Endodermal cell (in vitro differentiated cells): Measurements from ENCODE around the gene PHETA1. TPM values are rescaled to one million over a fixed set of nuclear protein-coding genes. Genes with fewer than 3 reads are reported as not detected.
A peak's percentile ranks its signal among the peaks of the same experiment; 100 is the strongest.

Experiments used
- DNase-seq: peaks from one replicate; pipeline ENCODE4 v3.0.0-alpha.2; 2017
- H3K27ac ChIP-seq: 2 replicates; pipeline ENCODE4 v1.5.1; 2013; ENCODE audit warnings: mild to moderate bottlenecking, low read depth, low read length, moderate library complexity
- H3K27me3 ChIP-seq: 2 replicates; pipeline ENCODE4 v1.6.1; 2013; ENCODE audit warnings: mild to moderate bottlenecking, low read length, moderate library complexity; ENCODE audit not compliant: insufficient read depth, control insufficient read depth, poor library complexity, severe bottlenecking
- H3K36me3 ChIP-seq: 2 replicates; pipeline ENCODE4 v1.7.0; 2013; ENCODE audit warnings: mild to moderate bottlenecking, low read length, moderate library complexity; ENCODE audit not compliant: control insufficient read depth, insufficient read depth
- H3K4me1 ChIP-seq: one replicate; pipeline ENCODE4 v1.7.0; 2013; ENCODE audit warnings: low read length; ENCODE audit not compliant: control insufficient read depth, insufficient read depth
- H3K4me3 ChIP-seq: 2 replicates; pipeline ENCODE4 v1.5.1; 2013; ENCODE audit warnings: mild to moderate bottlenecking, low read length, moderate library complexity
- H3K9ac ChIP-seq: 2 replicates; pipeline ENCODE4 v1.6.1; 2013; ENCODE audit warnings: mild to moderate bottlenecking, low read length, moderate library complexity; ENCODE audit not compliant: poor library complexity, severe bottlenecking; ENCODE audit errors: extremely low read depth
- H3K9me3 ChIP-seq: 2 replicates; pipeline ENCODE4 v1.6.1; 2013; ENCODE audit warnings: mild to moderate bottlenecking, low read length, moderate library complexity; ENCODE audit not compliant: control insufficient read depth
- H3K27ac Mint-ChIP-seq: 2 replicates; pipeline ENCODE4 v1.8.0; 2020; ENCODE audit warnings: mixed read lengths
- H3K27me3 Mint-ChIP-seq: 2 replicates; pipeline ENCODE4 v1.8.0; 2021; ENCODE audit warnings: mild to moderate bottlenecking, mixed read lengths; ENCODE audit not compliant: insufficient read depth
- H3K36me3 Mint-ChIP-seq: 2 replicates; pipeline ENCODE4 v1.8.0; 2020; ENCODE audit warnings: low read depth, mixed read lengths
- H3K4me1 Mint-ChIP-seq: 2 replicates; pipeline ENCODE4 v1.8.0; 2020; ENCODE audit warnings: mixed read lengths
- H3K4me3 Mint-ChIP-seq: 2 replicates; pipeline ENCODE4 v1.8.0; 2020; ENCODE audit warnings: mild to moderate bottlenecking, moderate library complexity, mixed read lengths
- H3K9me3 Mint-ChIP-seq: 2 replicates; pipeline ENCODE4 v1.8.0; 2020; ENCODE audit warnings: mild to moderate bottlenecking, mixed read lengths
- CTCF ChIP-seq: fragments of 200-600 bp; sonication (generic); conservative IDR thresholded peaks from 2 replicates; pipeline ENCODE4 v1.5.0; 2021; ENCODE audit warnings: antibody characterized with exemption, mild to moderate bottlenecking
- WGBS, 2 experiments: methylation state at CpG; one replicate each; pipeline versions ENCODE4 v1.1.5 to v1.1.7; 2013; ENCODE audit warnings: missing lambda C conversion rate in 2 of 2, mixed read lengths in 1 of 2; ENCODE audit not compliant: insufficient coverage in 1 of 2, insufficient read length in 1 of 2; 5-methylcytosine and 5-hydroxymethylcytosine counted together
- total RNA-seq, 2 donors: library from RNA; stranded (reverse); fragmentation: NEBNext Ultra II Directional in 1 of 2; extraction: Animal tissue kit (Norgen Biotek cat#: 25700) in 1 of 2; gene quantifications; 2 replicates in 1 of 2; 3 replicates in 1 of 2; pipeline ENCODE4 v1.2.1, GENCODE V29; 2021

Gene PHETA1
- total RNA-seq, 2 donors from 2014 or later = 15.0 to 19.2 TPM

DNA sequence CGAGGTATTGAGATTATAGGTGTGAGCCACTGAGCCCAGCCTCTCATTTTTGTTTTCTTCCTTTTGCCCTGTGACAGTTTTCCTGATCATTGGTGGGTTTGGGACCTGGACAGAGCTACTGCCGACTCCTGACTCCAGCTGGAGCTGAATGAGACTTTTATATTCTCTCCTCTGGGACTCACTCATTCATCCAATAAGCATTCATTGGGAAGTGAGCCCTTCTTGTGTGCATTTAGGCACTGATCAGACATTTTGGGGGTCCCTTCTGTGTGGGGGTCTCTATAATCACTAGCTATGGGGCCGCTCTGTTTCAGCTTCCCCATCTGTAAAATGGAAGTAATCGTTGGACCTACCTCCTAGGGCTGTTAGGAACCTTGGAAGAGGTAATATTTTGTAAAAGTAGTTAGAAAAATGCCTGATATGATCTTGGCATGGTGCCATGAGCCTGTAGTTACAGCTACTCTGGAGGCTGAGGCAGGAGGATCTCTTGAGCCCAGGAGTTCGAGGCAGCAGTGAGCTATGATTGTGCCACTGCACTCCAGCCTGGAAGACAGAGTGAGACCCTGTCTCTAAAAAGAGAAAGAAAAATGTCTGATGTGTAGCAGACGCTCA is 44.0 kb upstream of the PHETA1 start:
- no peak for DNase-seq
- Histone ChIP-seq H3K36me3 (no peaks in the 10 kb centered on the region), H3K27me3 (no peaks in the 10 kb centered on the region), H3K27ac (peak overlapping the region; percentile 69), H3K4me1 (peaks cover 22% of the 10 kb centered on the region), H3K9ac (no peak overlapping the region), H3K9me3 (no peaks in the 10 kb centered on the region), H3K4me3 (no peak overlapping the region)
- Mint-ChIP-seq H3K4me1 (peaks cover 28% of the 10 kb centered on the region), H3K27ac (peak overlapping the region; percentile 93), H3K9me3 (no peaks in the 10 kb centered on the region), H3K4me3 (no peak overlapping the region), H3K36me3 (no peaks in the 10 kb centered on the region), H3K27me3 (no peaks in the 10 kb centered on the region)
- no peak for TF ChIP-seq CTCF
- WGBS, 2 experiments = 81% methylated on average over 4 to 6 of the region's 6 CpGs

GRCh38 chr12:111412007-111412829 is 43.3 kb upstream of the PHETA1 start:
- Mint-ChIP-seq H3K27me3 (no peaks in the 10 kb centered on the region), H3K9me3 (no peaks in the 10 kb centered on the region), H3K4me1 (peaks cover 28% of the 10 kb centered on the region), H3K4me3 (peak overlapping the region; percentile 10), H3K27ac (peak overlapping the region; percentile 93), H3K36me3 (no peaks in the 10 kb centered on the region)
- peak; percentile 94 for DNase-seq
- H3K27ac ChIP-seq = peak overlapping the region; percentile 69
- TF ChIP-seq CTCF = no peak
- H3K27me3 ChIP-seq = no peaks in the 10 kb centered on the region
- 40 to 48% methylated on average over 13 to 15 of the region's 15 CpGs for WGBS, 2 experiments
- peak overlapping the region; percentile 51 for H3K9ac ChIP-seq
- no peaks in the 10 kb centered on the region for H3K36me3 ChIP-seq
- peak overlapping the region; percentile 53 for H3K4me3 ChIP-seq
- no peaks in the 10 kb centered on the region for H3K9me3 ChIP-seq
- peaks cover 25% of the 10 kb centered on the region for H3K4me1 ChIP-seq

DNA sequence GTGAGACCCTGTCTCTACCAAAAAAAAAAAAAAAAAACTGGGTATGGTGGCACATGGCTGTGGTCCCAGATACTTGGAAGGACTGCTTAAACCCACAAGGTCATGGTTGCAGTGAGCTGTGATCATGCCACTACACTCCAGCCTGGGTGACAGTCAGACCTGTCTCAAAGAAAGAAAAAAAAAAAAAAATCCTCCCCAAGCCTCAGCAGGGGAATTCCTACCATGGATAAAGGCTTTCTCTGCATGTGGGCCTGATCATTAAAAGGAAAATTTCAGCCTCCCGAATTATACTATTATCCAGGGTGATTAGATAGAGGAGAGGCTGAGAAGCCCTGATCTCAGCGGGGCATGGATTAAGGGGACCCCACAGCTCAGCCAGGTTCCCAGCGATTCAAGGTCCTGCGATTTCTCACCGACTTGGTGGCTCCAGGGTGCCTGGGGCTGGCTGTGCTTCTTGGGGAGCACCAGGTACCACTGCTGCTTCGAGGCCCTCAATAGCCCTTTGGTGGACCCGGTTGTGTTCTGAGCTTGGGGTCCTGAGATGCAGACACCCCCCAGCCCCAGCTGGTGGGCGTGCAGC is 42.4 kb upstream of the PHETA1 start:
- peak overlapping the region; percentile 69 for H3K27ac ChIP-seq
- Mint-ChIP-seq H3K36me3 (no peaks in the 10 kb centered on the region), H3K27me3 (peaks cover 6% of the 10 kb centered on the region), H3K4me1 (peaks cover 34% of the 10 kb centered on the region), H3K27ac (peak overlapping the region; percentile 93), H3K4me3 (no peak overlapping the region), H3K9me3 (no peaks in the 10 kb centered on the region)
- no peaks in the 10 kb centered on the region for H3K9me3 ChIP-seq
- H3K27me3 ChIP-seq = no peaks in the 10 kb centered on the region
- DNase-seq = peak; percentile 71
- H3K4me1 ChIP-seq = peaks cover 31% of the 10 kb centered on the region
- no peaks in the 10 kb centered on the region for H3K36me3 ChIP-seq
- no peak for TF ChIP-seq CTCF
- peak overlapping the region; percentile 51 for H3K9ac ChIP-seq
- WGBS, 2 experiments = 72 to 82% methylated on average over 7 of the region's 8 CpGs
- no peak overlapping the region for H3K4me3 ChIP-seq
